ENCODE results near the gene WNT7B.

WNT7B gene

GRCh38 chr22:45991098-45991497 is 14.1 kb upstream of the WNT7B start:
- Histone ChIP-seq H3K27me3 (no peaks in the 10 kb centered on the region), H3K4me1 (peaks cover 6 to 15% (median 12%) of the 10 kb centered on the region in 4 donors), H3K27ac (no peak overlapping the region), H3K4me3 (no peak overlapping the region), H3K9me3 (peaks cover 0 to 2% (median 0%) of the 10 kb centered on the region in 3 donors), H3K36me3 (no peaks in the 10 kb centered on the region)
- TF ChIP-seq CTCF (IDR thresholded peaks at IDR 0.05), result no peak
- DNase-seq, result no peak
- intact Hi-C loops (cut with DNase I; ENCODE audit: low total_unique reads), result no loop called here

DNA sequence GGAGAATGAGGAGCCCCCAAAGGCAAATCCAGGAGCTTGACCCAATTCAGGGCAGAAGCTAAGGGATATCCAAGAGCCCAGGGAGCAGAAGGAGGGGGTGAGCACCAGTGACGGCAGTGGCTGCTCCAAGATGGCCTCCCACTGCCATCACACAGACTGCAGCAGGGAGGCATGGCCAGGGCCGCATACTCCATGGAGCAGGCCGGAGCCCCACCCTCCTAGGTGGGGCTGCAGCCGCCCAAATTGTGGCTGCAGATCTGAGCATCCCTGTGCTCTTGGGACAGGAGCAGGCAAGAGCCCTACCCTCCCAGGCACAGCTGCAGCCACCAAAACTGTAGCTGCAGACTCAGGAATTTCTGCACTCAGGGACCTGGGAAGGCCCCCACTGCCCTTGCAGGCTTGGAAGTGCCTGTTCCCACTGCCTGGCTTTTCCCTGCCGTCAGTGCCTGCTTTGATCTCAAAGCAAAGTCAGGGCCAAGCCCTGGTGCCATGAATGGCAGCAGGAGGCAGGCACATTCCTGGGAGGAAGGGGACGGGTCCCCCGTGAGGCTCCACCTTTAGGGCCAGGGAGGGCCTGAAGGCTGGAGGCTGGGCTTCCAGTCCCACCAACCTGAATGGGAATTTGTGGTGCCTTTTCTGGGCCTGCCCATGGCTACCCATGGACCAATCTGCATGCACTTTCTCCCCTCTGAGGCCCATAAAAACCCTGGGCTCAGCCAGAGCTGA is 10.3 kb upstream of the WNT7B start:
- intact Hi-C loops (cut with DNase I; ENCODE audit: low total_unique reads), result no loop called here
- peaks cover 0 to 2% of the 10 kb centered on the region in 2 donors for H3K27me3 ChIP-seq
- H3K36me3 ChIP-seq, result no peaks in the 10 kb centered on the region
- no peak for TF ChIP-seq CTCF (IDR thresholded peaks at IDR 0.05)
- H3K9me3 ChIP-seq, result peaks cover 0 to 17% (median 7%) of the 10 kb centered on the region in 3 donors
- H3K4me3 ChIP-seq, result no peak overlapping the region
- H3K4me1 ChIP-seq, result no peaks in the 10 kb centered on the region
- H3K27ac ChIP-seq, result no peak overlapping the region
- no peak for DNase-seq

GRCh38 chr22:45984316-45984916 is 7.5 kb upstream of the WNT7B start:
- intact Hi-C loops (cut with DNase I; ENCODE audit: low total_unique reads), result no loop called here
- Histone ChIP-seq H3K4me3 (no peak overlapping the region), H3K27ac (no peak overlapping the region), H3K27me3 (peaks cover 0 to 12% of the 10 kb centered on the region in 2 donors), H3K4me1 (no peaks in the 10 kb centered on the region), H3K36me3 (no peaks in the 10 kb centered on the region), H3K9me3 (peaks cover 0 to 17% (median 7%) of the 10 kb centered on the region in 3 donors)
- no peak for TF ChIP-seq CTCF (IDR thresholded peaks at IDR 0.05)
- no peak for DNase-seq

DNA sequence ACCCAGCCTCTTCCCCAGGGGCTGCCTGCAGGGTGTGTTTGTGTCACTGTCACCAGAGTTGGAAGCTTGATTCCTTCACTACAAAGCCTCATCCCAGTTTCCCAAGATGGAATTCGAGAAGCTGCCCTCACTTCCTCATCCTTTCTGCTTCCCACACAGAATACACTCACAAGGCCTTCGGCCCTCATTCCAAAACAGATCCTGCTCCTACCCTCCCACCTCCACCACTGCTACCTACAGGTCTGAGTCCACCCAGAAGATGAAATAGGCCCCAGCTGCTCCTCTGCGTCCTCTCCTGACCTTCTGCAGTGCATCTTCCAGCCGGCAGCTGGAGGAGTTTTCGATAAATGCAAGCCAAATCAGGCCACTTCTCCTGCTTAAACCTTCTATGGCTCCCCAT is 6.8 kb upstream of the WNT7B start:
- intact Hi-C loops (cut with DNase I; ENCODE audit: low total_unique reads), result no loop called here
- no peak for TF ChIP-seq CTCF (IDR thresholded peaks at IDR 0.05)
- H3K4me1 ChIP-seq, result peaks cover 0 to 6% (median 5%) of the 10 kb centered on the region in 4 donors
- peaks cover 0 to 14% of the 10 kb centered on the region in 2 donors for H3K27me3 ChIP-seq
- no peaks in the 10 kb centered on the region for H3K36me3 ChIP-seq
- H3K27ac ChIP-seq, result no peak overlapping the region
- no peak overlapping the region for H3K4me3 ChIP-seq
- no peak for DNase-seq
- H3K9me3 ChIP-seq, result peaks cover 0 to 17% (median 7%) of the 10 kb centered on the region in 3 donors

DNA sequence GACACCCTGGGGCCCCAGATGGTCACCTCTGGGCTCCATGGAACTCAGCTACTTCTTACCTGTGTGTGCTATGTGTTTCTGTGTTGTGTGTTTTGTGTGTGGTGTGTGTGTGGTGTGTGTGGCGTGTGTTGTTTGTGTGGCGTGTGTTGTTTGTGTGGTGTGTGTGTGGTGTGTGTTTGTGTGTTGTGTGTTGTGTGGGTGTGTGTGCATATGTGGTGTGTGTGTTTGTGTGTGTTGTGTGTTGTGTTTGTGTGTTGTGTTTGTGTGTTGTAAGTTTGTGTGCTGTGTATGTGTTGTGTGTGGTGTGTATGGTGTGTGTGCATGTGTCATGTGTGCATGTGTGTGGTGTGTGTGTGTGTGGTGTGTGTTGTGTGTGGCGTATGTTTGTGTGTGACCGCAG is 3.8 kb upstream of the WNT7B start:
- H3K36me3 ChIP-seq, result no peaks in the 10 kb centered on the region
- intact Hi-C loops (cut with DNase I; ENCODE audit: low total_unique reads), result no loop called here

More for the DNA sequence above, 3.8 kb upstream of the WNT7B start:
- peaks cover 0 to 40% of the 10 kb centered on the region in 2 donors for H3K27me3 ChIP-seq
- H3K4me1 ChIP-seq, result peaks cover 0 to 35% (median 30%) of the 10 kb centered on the region in 4 donors
- no peak overlapping the region for H3K27ac ChIP-seq
- TF ChIP-seq CTCF (IDR thresholded peaks at IDR 0.05), result no peak
- no peak overlapping the region for H3K4me3 ChIP-seq
- DNase-seq, result no peak
- peaks cover 0 to 11% (median 7%) of the 10 kb centered on the region in 3 donors for H3K9me3 ChIP-seq

Data from tibial artery (tissue), 4 donors.